NCI-H2196 treated with DMSO at 0.1 percent for 48 hours (cell line): ENCODE results near the gene VWA5B1.
"Not testable (repeated sequence)": the region's sequence is repeated elsewhere in the genome, so short reads cannot be mapped to it uniquely, and the experiment has no call there.

Source experiments
- DNase-seq: peaks from one replicate; lab custom pipeline; 2025; ENCODE audit not compliant: unreplicated experiment; lab: John Stamatoyannopoulos, UW

The VWA5B1 gene, protein sequence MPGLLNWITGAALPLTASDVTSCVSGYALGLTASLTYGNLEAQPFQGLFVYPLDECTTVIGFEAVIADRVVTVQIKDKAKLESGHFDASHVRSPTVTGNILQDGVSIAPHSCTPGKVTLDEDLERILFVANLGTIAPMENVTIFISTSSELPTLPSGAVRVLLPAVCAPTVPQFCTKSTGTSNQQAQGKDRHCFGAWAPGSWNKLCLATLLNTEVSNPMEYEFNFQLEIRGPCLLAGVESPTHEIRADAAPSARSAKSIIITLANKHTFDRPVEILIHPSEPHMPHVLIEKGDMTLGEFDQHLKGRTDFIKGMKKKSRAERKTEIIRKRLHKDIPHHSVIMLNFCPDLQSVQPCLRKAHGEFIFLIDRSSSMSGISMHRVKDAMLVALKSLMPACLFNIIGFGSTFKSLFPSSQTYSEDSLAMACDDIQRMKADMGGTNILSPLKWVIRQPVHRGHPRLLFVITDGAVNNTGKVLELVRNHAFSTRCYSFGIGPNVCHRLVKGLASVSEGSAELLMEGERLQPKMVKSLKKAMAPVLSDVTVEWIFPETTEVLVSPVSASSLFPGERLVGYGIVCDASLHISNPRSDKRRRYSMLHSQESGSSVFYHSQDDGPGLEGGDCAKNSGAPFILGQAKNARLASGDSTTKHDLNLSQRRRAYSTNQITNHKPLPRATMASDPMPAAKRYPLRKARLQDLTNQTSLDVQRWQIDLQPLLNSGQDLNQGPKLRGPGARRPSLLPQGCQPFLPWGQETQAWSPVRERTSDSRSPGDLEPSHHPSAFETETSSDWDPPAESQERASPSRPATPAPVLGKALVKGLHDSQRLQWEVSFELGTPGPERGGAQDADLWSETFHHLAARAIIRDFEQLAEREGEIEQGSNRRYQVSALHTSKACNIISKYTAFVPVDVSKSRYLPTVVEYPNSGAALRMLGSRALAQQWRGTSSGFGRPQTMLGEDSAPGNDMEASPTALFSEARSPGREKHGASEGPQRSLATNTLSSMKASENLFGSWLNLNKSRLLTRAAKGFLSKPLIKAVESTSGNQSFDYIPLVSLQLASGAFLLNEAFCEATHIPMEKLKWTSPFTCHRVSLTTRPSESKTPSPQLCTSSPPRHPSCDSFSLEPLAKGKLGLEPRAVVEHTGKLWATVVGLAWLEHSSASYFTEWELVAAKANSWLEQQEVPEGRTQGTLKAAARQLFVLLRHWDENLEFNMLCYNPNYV

DNA sequence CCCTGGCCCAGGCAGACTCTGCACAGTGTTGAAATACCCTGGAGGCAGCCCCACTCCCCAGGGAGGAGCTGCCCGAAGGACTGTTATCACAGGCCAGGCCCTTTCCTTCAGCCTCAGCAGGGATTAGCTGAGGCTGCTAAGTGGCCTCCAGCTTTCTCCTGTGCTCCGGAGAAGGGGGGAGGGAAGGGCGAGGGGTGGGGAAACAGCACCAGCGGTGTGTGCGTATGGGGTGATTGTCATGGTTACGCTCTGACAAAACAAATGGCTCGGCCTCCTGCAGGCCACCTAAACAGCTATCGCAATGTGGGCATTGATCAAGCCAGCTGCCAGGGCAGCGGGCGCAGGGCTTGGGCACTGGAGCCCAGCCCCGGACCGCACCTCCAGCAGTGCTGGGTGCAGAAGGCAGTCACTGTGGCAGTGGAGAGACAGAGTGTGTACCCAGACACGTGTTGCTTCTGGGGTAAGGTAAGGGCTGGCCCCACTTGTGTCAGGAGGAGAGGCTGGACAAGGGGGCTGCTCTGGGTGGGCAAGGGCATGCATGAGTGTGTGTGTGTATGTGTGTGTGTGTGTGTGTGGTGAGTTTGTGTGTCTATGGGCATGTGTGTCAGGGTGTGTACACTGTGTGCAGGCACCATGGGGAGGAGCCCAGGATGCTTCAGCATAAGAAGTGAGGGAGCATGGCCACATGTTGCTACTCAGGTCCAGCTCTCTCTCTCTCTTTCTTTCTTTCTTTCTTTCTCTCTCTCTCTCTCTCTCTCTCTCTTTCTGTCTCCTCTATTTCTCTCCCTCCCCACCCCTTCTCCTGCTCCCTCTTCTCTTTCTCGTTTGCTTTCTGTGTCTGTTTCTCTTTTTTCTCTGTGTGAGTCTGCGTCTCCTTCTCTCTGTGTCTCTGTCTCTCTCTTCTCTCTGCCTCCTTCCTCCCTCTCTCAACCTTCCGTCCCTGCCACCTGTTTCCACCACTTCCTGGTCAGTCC is at the start of gene VWA5B1:
Gene VWA5B1 (plus strand): TSS at position 252 of the 974 bp plus-strand sequence. CDS start 19,727 bp downstream, outside the sequence.
- DNase-seq: no peak

DNA sequence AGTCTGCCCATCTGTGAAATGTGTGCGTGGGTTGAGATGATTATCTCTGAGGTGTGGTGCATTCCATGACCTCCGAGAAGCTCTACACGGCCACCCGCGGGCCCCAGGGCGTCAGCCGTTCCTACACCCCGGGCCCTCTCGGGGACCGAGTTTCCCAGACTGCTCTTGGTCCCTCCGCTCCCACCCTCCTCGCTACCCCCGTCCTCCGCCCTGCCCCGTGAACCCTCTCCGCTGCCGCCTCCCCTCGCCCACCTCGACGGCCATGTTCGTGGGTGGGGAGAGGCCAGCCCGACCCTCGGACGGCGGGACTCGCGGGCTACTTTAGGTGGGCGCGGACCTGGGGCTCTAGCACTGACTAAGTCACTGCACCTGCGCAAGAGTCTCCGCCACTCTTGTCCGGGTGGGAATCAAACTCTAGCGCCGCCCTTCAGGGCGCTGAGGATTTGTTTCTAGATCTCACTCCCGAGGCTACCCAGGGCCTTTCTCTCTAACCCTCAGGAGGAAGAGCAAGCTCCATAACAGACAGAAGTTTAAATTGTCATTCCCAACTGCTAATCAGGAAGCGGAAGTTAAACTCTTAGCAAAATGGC is 47.7 kb upstream of the VWA5B1 start:
- DNase-seq: no peak

DNA sequence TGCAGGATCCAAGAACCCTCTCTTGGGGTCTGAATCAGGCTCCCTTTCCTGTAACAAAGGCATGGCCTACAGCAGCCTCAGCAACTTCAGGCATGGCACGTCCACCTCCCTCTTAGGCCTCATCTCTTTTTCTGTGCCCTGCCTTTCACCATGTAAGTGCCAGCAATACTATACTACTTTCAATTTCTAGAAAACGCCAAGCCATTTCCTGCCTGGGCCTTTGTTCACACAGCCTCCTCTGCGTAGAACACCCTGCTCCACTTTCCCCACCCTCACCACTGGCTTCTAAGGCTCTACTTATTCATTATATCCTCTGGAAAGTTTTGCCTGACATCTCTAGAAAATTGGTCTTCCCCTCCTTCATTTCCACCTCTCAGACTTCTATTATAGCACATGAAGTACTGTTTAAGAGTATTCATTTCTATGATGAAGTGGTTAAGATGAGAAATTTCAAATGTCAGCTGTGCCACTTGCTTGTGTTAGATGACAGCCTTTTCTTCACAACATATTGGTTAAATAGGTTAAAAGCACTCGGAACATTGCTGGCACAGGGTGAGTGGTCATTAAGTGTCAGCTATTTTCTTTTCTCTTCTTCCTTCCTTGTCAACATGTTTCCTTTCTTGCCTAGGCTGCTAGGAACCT is 41.6 kb upstream of the VWA5B1 start:
- no peak for DNase-seq

DNA sequence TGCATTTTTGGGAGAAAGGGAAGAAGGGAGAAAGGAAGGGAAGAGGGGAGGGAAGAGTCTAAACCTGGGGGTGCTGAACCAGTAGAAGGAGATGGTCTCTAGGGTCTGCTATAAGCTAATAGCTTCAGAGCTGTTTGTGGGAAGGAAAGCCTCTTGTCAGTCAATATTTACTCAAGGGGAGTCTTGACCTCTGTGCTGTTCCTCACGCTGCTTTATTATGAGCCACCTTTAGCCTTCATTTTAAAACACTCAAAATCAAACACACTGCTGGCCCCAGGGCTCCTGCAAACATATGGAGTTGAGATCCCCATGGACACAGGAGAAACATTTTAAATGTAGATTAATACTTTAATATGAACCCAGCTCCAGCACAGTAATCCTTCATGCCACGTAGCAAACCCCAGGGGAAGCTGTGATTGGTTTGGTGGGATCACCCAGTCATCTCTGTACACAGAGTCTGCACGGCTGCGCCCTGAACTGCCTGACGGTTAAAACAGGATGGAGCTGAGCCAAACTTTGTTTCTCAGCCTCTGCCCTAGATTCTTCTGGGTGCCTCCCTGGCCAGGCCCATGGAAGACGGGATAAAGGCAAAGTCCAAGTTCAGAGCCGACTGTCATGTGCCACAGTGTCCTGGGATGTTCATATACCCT is 40.2 kb upstream of the VWA5B1 start:
- no peak for DNase-seq

DNA sequence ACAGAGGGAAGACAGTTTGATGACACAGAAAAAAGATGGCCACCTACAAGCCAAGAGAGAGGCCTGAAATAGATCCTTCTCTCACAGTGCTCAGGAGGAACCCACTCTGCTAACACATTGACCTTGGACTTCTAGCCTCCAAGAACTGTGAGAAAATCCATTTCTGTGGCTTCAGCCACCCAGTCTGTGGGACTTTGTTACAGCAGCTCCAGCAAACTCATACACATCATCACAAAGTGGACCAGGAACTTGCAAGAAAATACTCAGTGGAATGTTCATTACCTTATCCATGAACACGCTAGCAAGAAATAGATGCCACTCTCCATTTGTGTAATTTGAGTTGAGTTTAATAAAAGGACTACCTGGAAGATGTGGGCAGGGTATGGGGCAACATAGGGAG is 38.1 kb upstream of the VWA5B1 start:
- DNase-seq: no peak

DNA sequence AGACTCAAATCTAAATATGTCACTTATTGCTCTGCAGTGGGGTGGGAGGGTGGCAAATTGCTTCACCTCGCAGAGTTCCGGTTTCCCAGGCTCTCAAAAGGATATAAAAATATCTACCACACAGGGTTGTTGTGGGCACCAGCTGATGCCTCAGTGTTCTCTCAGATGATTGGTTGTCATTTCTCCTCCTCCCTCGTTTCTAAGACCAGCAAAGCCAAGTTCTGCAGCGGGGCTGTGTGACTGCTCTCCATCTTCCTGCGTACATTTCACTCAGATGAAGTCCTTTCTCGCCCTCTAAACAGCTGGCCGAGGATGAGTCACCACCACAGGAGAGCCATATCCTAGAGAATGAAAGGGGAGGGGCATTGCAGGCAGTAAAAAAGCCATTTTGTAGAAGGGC is 35.0 kb upstream of the VWA5B1 start:
- no peak for DNase-seq

DNA sequence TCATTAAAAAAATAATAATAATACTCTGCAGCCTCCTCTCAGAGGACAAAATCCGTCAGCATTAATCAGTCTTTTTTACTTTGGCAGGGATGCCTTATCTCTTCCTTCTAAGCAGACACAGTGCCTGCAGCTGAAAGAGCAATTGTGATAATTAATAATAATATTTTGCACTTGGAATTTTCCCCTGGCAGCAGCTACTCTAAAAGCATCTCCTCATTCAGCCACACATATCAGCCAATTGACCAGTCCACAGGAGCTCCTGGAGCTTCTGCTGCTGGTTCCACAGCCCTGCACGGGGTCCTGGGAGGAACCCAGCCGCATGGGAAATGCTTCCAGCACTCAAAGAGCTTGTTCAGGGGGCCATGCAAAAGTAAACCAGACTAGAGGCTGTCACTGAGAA is 31.0 kb upstream of the VWA5B1 start:
- no peak for DNase-seq

DNA sequence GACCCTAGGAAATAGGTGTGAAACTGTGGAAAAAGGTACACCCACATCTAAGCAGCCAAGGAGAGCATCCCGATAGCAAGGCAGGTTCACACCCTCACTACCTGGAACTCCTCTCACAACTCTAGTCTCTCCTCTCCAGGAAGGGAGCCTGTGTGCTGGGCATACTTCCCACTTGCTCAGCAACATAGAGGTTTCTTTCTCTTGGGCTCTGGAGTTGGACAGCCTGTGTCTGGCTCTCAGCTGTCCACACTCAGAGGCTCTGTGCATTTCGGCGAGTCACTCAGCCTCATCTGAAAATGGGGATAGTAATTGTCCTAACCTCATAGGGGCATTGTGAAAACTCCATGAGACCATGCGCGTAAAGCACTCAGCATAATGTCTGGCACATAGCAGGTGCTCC is 29.6 kb upstream of the VWA5B1 start:
- DNase-seq: no peak

DNA sequence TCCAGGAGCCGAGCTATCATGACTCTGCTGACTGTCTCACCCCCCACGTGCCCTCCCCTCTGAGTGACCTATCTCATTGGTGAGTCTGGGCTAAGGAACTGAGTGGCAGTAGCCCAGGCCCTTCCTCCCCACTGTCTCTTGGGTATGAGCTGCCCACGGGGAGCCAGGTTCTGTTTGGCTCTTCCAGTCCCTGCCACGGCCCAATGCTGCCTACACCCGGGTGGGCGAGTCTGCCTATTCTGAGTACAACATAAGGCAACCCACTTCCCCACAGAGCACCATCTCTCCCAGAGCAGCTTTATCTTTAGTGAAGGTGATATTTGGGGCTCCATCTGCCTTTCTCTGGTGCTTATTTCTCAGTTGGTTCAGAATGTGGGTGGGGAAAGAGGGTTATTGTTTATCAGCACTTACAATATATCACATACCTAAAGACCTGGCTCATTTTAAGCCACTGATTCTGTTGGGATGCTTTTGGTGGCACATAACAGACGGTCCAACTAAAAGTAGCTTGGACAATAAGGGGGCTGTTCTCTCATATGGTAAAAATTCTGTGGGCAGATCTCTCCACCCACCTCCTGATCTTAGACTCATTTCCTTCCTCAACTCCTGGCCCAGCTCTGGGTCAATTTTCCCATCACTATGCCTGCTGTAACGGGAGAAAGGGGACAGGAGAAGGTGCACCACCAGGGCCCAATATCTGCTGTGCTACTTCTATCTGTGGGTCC is 27.7 kb upstream of the VWA5B1 start:
- DNase-seq: no peak

DNA sequence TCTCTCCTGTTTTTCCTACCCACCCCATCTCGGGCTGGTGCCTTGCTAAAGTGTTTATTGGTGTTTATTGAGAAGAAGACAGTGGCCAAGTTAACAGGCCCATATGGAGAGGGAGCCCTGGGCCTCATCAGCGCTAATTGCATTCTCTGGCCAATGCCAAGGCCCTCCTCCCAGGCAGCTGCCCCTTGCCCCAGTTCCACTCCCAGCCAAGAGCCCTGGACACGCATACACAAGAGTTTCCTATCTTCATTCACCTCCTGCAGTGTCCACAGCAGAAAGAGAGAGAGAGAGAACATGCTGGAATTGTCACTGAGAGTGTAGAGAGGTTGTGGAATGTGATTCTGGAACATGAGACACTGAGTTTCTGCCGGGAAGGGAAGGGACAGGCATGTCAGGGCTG is 25.4 kb upstream of the VWA5B1 start:
- DNase-seq: no peak

DNA sequence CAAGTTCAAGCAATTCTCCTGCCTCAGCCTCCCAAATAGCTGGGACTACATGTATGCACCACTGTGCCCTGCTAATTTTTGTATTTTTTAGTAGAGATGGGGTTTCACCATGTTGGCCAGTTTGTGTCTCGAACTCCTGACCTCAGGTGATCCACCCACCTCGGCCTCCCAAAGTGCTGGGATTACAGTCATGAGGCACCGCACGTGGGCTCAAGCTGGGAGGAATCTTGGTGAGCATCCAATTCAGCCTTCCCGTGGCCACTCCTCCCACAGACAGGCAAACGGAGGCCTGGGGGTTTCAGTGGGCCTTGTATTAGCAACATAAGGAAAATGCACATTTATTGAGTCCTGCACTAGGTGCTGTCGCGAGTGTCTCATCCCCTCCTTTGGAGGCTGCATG is 24.5 kb upstream of the VWA5B1 start:
- DNase-seq: no peak

DNA sequence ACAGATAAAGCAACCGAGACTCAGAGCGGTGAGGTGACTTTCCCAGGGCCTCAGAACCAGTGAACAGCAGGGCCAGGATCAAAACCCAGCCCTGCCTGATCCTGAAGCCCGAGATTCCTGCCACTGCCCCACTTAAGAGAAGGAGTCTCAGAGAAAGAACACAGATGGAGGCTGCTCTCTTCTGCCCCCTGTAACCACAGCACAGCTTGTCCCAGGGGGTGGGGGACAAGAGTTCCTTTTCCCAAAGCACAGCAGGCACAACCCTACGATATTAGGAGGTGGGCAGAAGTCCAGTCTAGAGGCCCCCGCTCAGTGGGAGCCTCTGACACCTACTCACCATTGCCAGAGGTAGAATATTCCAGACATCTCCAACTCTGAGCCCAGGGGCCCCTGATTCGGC is 24.0 kb upstream of the VWA5B1 start:
- DNase-seq: no peak

DNA sequence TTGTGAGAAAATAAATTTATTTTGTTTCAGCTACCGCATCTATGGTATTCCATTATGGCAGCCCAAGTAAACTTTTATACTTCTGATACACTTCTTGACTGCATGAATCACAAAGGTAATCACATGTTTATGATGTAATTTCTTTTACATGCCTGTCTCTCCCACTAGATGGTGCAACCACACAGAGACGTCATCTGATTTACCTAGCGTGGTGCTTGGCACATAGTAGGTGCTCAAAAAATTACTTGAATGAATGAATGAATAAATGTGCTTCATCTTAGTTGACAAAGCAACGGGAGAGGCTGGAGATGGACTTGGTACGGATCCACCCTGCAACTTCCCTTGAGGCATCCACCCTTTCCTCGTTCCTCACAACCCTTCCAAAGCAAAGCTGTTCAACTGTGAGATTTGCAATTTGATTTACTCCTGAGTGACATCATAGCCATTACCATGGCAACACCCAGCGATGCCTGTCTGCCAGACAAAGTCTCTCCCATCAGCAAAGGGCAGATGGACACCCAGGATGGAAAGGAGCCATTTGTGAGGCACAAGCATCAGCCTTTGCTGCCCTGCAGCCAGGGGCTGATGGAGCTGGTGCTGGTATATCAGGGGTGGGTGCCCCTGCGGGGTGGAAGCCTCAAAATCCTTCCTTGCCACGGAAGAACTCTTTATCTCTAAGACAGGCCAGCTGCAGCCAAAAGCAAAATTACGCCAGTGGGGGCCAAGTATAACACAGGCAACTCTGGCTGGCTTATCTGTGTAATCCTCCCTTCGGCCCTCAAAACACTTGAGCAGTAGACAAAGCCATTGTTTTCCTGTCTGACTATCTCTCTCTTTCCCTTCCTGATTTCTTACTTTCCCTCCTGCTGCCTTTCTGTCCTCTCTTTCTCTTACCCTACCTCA is 18.9 kb upstream of the VWA5B1 start:
- no peak for DNase-seq

DNA sequence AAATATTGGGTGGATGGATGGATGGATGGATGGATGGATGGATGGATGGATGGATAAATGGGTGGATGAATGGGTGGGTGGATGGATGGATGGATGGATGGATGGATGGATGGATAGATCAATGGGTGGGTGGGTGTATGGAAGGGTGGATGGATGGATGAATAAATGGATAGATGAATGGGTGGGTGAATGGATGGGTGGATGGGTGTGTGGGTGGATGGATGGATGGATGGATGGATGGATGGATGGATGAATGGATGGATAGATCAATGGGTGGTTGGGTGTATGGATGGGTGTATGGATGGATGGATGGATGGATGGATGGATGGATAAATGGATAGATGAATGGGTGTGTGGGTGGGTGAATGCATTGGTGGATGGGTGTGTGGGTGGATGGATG is 17.0 kb upstream of the VWA5B1 start:
- DNase-seq: not testable (repeated sequence)

DNA sequence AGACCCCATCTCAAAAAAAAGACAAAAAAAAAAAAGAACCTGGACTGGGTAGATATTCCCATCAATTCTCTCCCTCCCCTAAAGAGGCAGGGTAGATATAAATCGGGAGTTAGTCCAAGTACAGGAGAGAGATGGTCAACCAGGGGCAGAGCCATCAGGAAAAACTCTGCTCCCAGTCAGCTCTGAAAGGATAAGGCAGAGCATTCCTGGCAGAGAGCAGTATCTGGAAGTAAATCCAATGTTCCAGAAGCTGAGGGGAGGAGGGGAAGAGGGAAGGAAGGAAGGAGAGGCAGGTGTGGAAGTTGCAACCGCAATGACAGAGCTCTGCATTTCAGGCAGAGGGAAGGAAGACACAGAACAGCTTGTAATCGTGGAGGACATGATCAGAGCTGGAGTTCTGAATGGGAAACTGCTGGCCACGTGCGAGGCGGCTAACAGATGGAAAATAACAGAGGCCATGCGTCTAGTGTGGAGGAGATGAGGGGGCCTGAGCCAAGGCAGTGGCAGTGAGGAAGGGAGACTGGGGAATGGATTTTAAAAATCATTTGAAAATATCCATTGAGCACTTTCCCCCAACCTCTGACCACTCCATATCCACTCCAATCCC is 15.3 kb upstream of the VWA5B1 start:
- no peak for DNase-seq

DNA sequence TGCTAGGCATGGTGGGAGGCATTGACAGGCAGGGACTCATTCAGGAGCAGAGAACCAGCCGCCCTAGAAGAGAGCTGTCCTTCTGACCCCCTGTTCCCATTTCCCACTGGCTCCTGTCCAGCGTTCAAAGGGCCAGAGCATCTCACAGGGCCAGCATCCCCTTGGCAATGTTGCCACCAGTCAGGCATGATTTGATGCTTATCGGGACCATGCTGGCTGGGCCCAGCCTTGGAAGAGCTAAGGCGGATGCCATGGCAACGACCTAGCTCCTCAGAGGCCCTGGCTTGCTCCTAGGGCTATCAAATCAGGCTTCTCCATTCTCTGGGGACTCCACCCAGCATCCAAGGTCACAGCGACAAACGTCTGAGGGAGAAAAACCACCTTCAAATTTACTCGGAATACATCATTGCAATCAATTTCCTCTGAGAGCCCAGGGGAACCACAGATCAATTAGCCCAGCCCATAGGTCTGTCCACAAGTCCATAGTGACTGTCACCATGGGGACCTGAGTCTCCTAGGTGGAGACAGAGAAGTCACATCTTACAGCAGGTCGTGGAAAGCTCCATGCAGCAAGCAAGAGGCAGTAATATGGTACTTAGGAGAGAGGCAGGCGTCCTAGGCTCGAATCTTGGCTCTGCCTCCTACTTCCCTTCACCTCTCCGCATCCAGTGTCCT is 14.1 kb upstream of the VWA5B1 start:
- no peak for DNase-seq
